Uterus (tissue), 2 donors: ENCODE results near the gene HSPA12A.

Source experiments
- POLR2A ChIP-seq, 2 donors: fragments of 450-650 bp; IDR thresholded peaks; one replicate each; pipeline ENCODE4 v1.6.1; 2016; ENCODE audit warnings: antibody characterized with exemption in 2 of 2, mild to moderate bottlenecking in 1 of 2, moderate library complexity in 1 of 2
- TF ChIP-seq, protein P1 (sequence below), 4 experiments: fragments of 200-600 bp in 2 of 4; fragments of 450-650 bp in 2 of 4; sonication (generic) in 2 of 4; IDR thresholded peaks; one replicate each; pipeline ENCODE4 v1.5.1; 2016 to 2019; ENCODE audit warnings: antibody characterized with exemption in 4 of 4, mild to moderate bottlenecking in 2 of 4, moderate library complexity in 1 of 4

- TF ChIP-seq, protein P1, sequence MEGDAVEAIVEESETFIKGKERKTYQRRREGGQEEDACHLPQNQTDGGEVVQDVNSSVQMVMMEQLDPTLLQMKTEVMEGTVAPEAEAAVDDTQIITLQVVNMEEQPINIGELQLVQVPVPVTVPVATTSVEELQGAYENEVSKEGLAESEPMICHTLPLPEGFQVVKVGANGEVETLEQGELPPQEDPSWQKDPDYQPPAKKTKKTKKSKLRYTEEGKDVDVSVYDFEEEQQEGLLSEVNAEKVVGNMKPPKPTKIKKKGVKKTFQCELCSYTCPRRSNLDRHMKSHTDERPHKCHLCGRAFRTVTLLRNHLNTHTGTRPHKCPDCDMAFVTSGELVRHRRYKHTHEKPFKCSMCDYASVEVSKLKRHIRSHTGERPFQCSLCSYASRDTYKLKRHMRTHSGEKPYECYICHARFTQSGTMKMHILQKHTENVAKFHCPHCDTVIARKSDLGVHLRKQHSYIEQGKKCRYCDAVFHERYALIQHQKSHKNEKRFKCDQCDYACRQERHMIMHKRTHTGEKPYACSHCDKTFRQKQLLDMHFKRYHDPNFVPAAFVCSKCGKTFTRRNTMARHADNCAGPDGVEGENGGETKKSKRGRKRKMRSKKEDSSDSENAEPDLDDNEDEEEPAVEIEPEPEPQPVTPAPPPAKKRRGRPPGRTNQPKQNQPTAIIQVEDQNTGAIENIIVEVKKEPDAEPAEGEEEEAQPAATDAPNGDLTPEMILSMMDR (IDR thresholded peaks at IDR 0.05), result no peak
- TF ChIP-seq POLR2A (IDR thresholded peaks at IDR 0.05), result no peak
Observed at GRCh38 chr10:116626815-116627214, 115.6 kb downstream of the HSPA12A start.
